ENCODE results near the gene CDKN2B. TPM values are rescaled to one million over a fixed set of nuclear protein-coding genes. Genes with fewer than 3 reads are reported as not detected.

CDKN2B gene
- total RNA-seq, 1 donor from 2014 or later: 45.2 TPM

DNA sequence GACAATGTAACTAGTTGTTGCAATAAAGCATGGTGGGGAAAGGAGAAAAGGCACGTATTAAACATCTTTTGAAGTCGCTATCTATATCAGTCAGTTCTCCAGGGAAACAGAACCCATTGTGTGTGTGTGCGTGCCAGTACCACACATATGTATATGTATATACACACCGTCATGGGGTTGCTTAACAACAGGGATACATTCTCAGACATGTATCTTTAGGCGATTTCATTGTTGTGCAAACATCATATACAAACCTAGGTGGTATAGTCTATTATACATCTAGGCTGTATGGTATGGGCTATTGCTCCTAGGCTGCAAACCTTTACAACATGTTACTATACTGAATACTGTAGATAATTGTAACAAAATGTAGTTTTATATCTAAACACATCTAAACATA is 12.2 kb downstream of the CDKN2B start:
- Mint-ChIP-seq H3K27me3 (ENCODE audit: low read depth) (peaks cover 7% of the 10 kb centered on the region), H3K27ac (peak overlapping the region; percentile 31), H3K36me3 (no peaks in the 10 kb centered on the region), H3K4me3 (peak overlapping the region; percentile 94), H3K4me1 (peaks cover 16% of the 10 kb centered on the region), H3K9me3 (no peaks in the 10 kb centered on the region)
- TF ChIP-seq, protein P1, sequence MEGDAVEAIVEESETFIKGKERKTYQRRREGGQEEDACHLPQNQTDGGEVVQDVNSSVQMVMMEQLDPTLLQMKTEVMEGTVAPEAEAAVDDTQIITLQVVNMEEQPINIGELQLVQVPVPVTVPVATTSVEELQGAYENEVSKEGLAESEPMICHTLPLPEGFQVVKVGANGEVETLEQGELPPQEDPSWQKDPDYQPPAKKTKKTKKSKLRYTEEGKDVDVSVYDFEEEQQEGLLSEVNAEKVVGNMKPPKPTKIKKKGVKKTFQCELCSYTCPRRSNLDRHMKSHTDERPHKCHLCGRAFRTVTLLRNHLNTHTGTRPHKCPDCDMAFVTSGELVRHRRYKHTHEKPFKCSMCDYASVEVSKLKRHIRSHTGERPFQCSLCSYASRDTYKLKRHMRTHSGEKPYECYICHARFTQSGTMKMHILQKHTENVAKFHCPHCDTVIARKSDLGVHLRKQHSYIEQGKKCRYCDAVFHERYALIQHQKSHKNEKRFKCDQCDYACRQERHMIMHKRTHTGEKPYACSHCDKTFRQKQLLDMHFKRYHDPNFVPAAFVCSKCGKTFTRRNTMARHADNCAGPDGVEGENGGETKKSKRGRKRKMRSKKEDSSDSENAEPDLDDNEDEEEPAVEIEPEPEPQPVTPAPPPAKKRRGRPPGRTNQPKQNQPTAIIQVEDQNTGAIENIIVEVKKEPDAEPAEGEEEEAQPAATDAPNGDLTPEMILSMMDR (IDR thresholded peaks at IDR 0.05; ENCODE audit: unreplicated experiment): no peak
- no peak for DNase-seq (ENCODE audit: low spot score in 2 of 2, unreplicated experiment in 2 of 2)

DNA sequence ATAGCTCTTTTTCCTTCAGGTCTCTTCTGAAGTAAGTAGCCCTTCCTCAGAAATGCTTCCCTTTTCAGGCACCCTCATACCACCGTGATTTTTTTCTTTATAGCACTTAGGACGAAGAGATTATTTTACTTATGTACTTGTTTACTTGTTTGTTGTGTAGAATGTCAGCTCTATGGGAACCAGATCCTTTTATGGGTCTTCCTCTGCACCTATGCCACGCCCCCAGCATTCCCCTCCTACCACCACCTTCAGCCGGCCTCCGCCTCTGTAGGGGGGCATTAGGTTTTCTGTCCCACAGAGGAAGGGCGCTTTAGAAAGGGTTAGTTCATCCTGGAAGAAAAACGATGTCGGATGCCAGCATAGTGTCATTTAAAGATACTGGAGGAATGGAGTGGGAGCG is 12.7 kb downstream of the CDKN2B start:
- no peak for DNase-seq (ENCODE audit: low spot score in 2 of 2, unreplicated experiment in 2 of 2)
- H3K9me3 Mint-ChIP-seq: no peaks in the 10 kb centered on the region
- TF ChIP-seq, protein P1 (IDR thresholded peaks at IDR 0.05; ENCODE audit: unreplicated experiment): no peak
- peaks cover 8% of the 10 kb centered on the region for H3K27me3 Mint-ChIP-seq (ENCODE audit: low read depth)
- peaks cover 19% of the 10 kb centered on the region for H3K4me1 Mint-ChIP-seq
- H3K36me3 Mint-ChIP-seq: no peaks in the 10 kb centered on the region
- peak overlapping the region; percentile 94 for H3K4me3 Mint-ChIP-seq
- H3K27ac Mint-ChIP-seq: peak overlapping the region; percentile 31

DNA sequence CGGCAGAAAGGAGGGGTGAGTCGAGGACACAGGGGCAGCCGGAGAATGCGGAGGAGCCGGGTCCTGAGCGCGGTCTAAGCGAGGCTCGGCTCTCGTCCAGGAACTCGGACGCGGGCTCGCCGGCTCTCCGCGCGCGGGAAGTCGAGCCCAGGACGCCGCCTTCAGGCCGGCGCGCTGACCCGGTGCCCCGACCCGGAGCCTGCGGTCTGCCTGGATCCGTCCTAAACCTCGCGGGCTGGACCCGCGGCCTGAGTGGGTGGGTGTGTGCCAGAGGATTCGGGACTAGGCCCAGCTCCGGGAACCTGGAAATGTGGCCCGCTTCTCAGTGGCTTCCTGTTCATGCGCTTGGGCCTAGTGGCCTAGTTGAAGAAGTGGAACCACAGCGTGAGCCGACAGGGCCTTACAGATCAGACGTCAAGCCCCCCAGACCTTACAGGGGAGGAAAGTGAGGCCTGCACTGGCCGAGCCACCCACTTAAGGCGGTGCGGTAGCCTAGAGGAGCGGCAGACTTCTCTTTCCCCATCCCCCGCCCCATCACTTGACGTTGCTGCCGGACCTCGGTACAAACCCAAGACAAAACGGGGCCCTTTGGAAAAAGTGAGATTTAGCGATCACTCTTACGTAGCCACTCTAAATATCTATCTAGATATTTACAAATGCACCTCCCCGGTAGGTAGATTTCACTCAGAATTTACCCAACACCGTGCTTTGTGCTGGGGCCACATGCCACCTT is 13.3 kb downstream of the CDKN2B start:
- no peaks in the 10 kb centered on the region for H3K36me3 Mint-ChIP-seq
- H3K4me1 Mint-ChIP-seq: peaks cover 23% of the 10 kb centered on the region
- H3K27me3 Mint-ChIP-seq (ENCODE audit: low read depth): peaks cover 11% of the 10 kb centered on the region
- no peaks in the 10 kb centered on the region for H3K9me3 Mint-ChIP-seq
- H3K27ac Mint-ChIP-seq: peak overlapping the region; percentile 98
- TF ChIP-seq, protein P1 (IDR thresholded peaks at IDR 0.05; ENCODE audit: unreplicated experiment): no peak
- DNase-seq (ENCODE audit: low spot score in 2 of 2, unreplicated experiment in 2 of 2): peak; percentile 32 to 66
- peak overlapping the region; percentile 94 for H3K4me3 Mint-ChIP-seq

DNA sequence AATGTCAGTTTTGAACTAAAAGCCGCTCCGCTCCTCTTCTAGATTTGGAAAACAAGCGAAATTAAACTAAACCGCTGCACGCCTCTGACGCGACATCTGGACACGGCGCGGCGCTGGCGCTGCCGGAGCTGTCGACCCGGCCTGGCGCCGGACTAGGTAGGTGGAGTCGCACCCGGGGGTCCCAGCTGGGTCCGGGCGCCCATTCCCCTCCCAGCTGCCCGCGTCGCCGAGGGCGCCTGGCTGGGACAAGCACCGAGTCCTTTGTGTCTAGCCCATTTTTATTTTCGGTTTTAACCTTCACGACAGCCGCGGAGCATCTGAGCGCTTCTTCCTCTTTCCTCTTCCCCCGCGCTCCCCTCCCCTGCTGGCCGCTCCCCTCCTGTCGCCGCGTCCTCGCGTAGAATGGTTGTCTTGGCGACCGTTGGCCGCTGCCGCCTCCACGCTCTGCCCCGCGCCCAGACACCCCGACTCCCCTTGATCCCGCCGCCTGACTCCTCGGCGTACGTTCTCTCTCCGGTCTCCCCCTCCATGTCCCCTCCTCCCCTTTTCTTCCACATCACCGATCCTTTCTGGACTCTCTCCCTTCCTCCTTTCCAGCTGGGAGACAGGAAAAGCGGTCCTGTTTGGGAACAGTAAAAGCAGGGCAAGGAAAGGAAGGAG is 14.0 kb downstream of the CDKN2B start:
- H3K27me3 Mint-ChIP-seq (ENCODE audit: low read depth): peaks cover 17% of the 10 kb centered on the region
- TF ChIP-seq, protein P1 (IDR thresholded peaks at IDR 0.05; ENCODE audit: unreplicated experiment): no peak
- H3K4me1 Mint-ChIP-seq: peaks cover 25% of the 10 kb centered on the region
- H3K36me3 Mint-ChIP-seq: no peaks in the 10 kb centered on the region
- peak overlapping the region; percentile 98 for H3K27ac Mint-ChIP-seq
- DNase-seq (ENCODE audit: low spot score in 2 of 2, unreplicated experiment in 2 of 2): peak; percentile 48 to 76
- H3K9me3 Mint-ChIP-seq: no peaks in the 10 kb centered on the region
- H3K4me3 Mint-ChIP-seq: peak overlapping the region; percentile 94

DNA sequence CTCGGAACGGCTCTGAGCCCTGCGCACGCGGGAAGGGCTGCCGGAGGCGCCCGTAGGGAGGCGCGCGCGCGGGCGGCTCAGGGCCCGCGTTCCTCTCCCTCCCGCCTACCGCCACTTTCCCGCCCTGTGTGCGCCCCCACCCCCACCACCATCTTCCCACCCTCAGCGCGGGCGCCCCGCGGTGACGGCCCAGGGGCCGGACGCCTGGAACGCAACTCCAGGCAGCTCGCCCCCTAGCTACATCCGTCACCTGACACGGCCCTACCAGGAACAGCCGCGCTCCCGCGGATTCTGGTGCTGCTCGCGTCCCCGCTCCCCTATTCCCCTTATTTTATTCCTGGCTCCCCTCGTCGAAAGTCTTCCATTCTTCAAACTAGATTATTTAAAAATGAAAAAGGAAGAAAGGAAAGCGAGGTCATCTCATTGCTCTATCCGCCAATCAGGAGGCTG is 14.5 kb downstream of the CDKN2B start, which contains the start of gene CDKN2B-AS1:
TSS of gene CDKN2B-AS1 (plus strand) at position 236 of the 450 bp plus-strand sequence.
- TF ChIP-seq, protein P1 (IDR thresholded peaks at IDR 0.05; ENCODE audit: unreplicated experiment): no peak
- Mint-ChIP-seq H3K27ac (peak within 1 kb of the TSS; percentile 98), H3K4me3 (peak within 1 kb of the TSS; percentile 94), H3K27me3 (ENCODE audit: low read depth) (peaks cover 23% of the 10 kb centered on the region), H3K4me1 (peaks cover 25% of the 10 kb centered on the region), H3K36me3 (peaks cover 2% of the 10 kb centered on the region), H3K9me3 (no peaks in the 10 kb centered on the region)
- DNase-seq (ENCODE audit: low spot score in 2 of 2, unreplicated experiment in 2 of 2): peak; percentile 65 to 77

Data from mesothelial cell of epicardium (in vitro differentiated cells).